ENCODE data around the gene LRRC7. TPM values are rescaled to one million over a fixed set of nuclear protein-coding genes. Genes with fewer than 3 reads are reported as not detected.

Gene LRRC7
- total and polyA plus RNA-seq, 2 of the 13 experiments (the other 11 are each of a cell fraction or from before 2014, with no cell fraction given), result not detected

GRCh38 chr1:69568421-69569174 lies 876 bp downstream of the LRRC7 start:
- in situ Hi-C loops (cut with HindIII; ENCODE audit: extremely low pct_ligation_motif_present, low pct_unique_long_range_greater_than_20kb) (no loop called here), intact Hi-C loops (cut with micrococcal nuclease; ENCODE audit: unreplicated experiment) (no loop called here)
- Histone ChIP-seq H3K4me1 (ENCODE audit: insufficient read depth, low read length) (peaks cover 11% of the 10 kb centered on the region; the same call in 1 of the 2 replicates), H3K9me3 (ENCODE audit: low read length) (no peaks in the 10 kb centered on the region), H3K9ac (ENCODE audit: insufficient read depth, low read depth, low read length) (no peak overlapping the region), H3K79me2 (ENCODE audit: insufficient read depth, low read length) (no peaks in the 10 kb centered on the region), H3K4me3 (replicated peaks in 1 of 3; ENCODE audit: insufficient read depth in 1 of 3, low read depth in 2 of 3, low read length in 3 of 3) (no peak overlapping the region), H3K4me2 (ENCODE audit: low read depth, low read length) (peak overlapping the region; percentile 67; the same call in 1 of the 2 replicates), H3K36me3 (replicated peaks in 1 of 2; ENCODE audit: control insufficient read depth in 1 of 2, insufficient read depth in 2 of 2, low read length in 2 of 2) (no peaks in the 10 kb centered on the region), H3K27me3 (ENCODE audit: control insufficient read depth in 1 of 2, insufficient read depth in 2 of 2, low read length in 2 of 2) (peaks cover 0 to 34% of the 10 kb centered on the region in 2 experiments; a peak in 4 of 5 replicates), H4K20me1 (ENCODE audit: insufficient read depth, low read length) (no peaks in the 10 kb centered on the region), H2AFZ (ENCODE audit: low read length) (no peak overlapping the region), H3K27ac (ENCODE audit: extremely low read length, insufficient read depth, low read length) (no peak overlapping the region)
- CTCF ChIA-PET (ENCODE audit: low intra/inter-chr PET ratio, low total read pairs), result no interaction called here
- FAIRE-seq (no peak), ATAC-seq (no peak; the same call in 2 of the 3 replicates), DNase-seq (ENCODE audit: low spot score) (no peak)
- BruUV-seq (replicated peaks), result no TSS peak
- POLR2A ChIA-PET, result no interaction called here
- TF ChIP-seq ZNF296 (CRISPR knock-in tag; conservative IDR thresholded peaks at IDR 0.05) (no peak), FUBP1 (CRISPR knock-in tag; IDR thresholded peaks at IDR 0.05; ENCODE audit: borderline replicate concordance) (no peak), KIAA2018 (CRISPR knock-in tag; IDR thresholded peaks at IDR 0.05; ENCODE audit: borderline replicate concordance) (no peak), STAT6 (CRISPR knock-in tag; IDR thresholded peaks at IDR 0.05; ENCODE audit: borderline replicate concordance) (no peak), ZNF276 (CRISPR knock-in tag; IDR thresholded peaks at IDR 0.05; ENCODE audit: low read depth) (no peak), HNRNPH1 (optimal IDR thresholded peaks at IDR 0.05; ENCODE audit: low read depth, low read length) (no peak), ZNF232 (CRISPR knock-in tag; IDR thresholded peaks at IDR 0.05; ENCODE audit: borderline replicate concordance) (no peak)
- WGBS (ENCODE audit: low lambda C conversion rate), result 34% methylated on average over 46 of the region's 47 CpGs

All from HepG2 (cell line).